DOHH2 (cell line): ENCODE data around the gene TACC2.

ENCODE experiments used
- H3F3A ChIP-seq: fragments of 200-600 bp; sonication (generic), shearing (Covaris generic); 2 replicates; pipeline ENCODE4 v1.6.0; 2016; ENCODE audit warnings: antibody characterized with exemption, mild to moderate bottlenecking; ENCODE audit not compliant: control insufficient read depth, insufficient read depth
- H3K27ac ChIP-seq: fragments of 200-600 bp; sonication (generic); 2 replicates; pipeline ENCODE4 v1.5.1; 2014; ENCODE audit warnings: low read depth, mild to moderate bottlenecking, low read length, moderate library complexity
- H3K27me3 ChIP-seq: fragments of 200-600 bp; sonication (generic); 2 replicates; pipeline ENCODE4 v1.6.1; 2014; ENCODE audit warnings: mild to moderate bottlenecking, low read length, mixed read lengths; ENCODE audit not compliant: control insufficient read depth
- H3K36me3 ChIP-seq: fragments of 200-600 bp; sonication (generic); 2 replicates; pipeline ENCODE4 v1.6.1; 2014; ENCODE audit warnings: mild to moderate bottlenecking, low read length, moderate library complexity, mixed read lengths; ENCODE audit not compliant: control insufficient read depth
- H3K4me1 ChIP-seq: fragments of 200-600 bp; sonication (generic); 2 replicates; pipeline ENCODE4 v1.6.1; 2014; ENCODE audit warnings: mild to moderate bottlenecking, low read length, mixed read lengths; ENCODE audit not compliant: control insufficient read depth
- H3K4me2 ChIP-seq: fragments of 200-600 bp; sonication (generic); 2 replicates; pipeline ENCODE4 v1.6.0; 2014; ENCODE audit warnings: mild to moderate bottlenecking, low read length, moderate library complexity
- H3K4me3 ChIP-seq: fragments of 200-600 bp; sonication (generic); 2 replicates; pipeline ENCODE4 v1.5.1; 2014; ENCODE audit warnings: mild to moderate bottlenecking, low read length, mixed read lengths
- H3K79me2 ChIP-seq: fragments of 200-600 bp; sonication (generic); 2 replicates; pipeline ENCODE4 v1.6.1; 2014; ENCODE audit warnings: mild to moderate bottlenecking, low read length, mixed read lengths; ENCODE audit not compliant: control insufficient read depth
- H3K9me2 ChIP-seq: fragments of 200-600 bp; sonication (generic); replicated peaks from 2 replicates; pipeline ENCODE4 v1.6.1; 2014; ENCODE audit warnings: mild to moderate bottlenecking, low read length, mixed read lengths; ENCODE audit not compliant: control insufficient read depth
- H3K9me3 ChIP-seq: fragments of 200-600 bp; sonication (generic); 2 replicates; pipeline ENCODE4 v1.6.1; 2014; ENCODE audit warnings: antibody characterized with exemption, low read length, mixed read lengths; ENCODE audit not compliant: control insufficient read depth, insufficient read depth
- H4K20me1 ChIP-seq: fragments of 200-600 bp; sonication (generic); 2 replicates; pipeline ENCODE4 v1.6.0; 2014; ENCODE audit warnings: low read depth, mild to moderate bottlenecking, antibody characterized with exemption, low read length, moderate library complexity; ENCODE audit not compliant: control insufficient read depth, insufficient read depth
- EZH2phosphoT487 ChIP-seq: fragments of 200-600 bp; sonication (generic); IDR thresholded peaks from 2 replicates; pipeline ENCODE4 v1.6.1; 2017; ENCODE audit warnings: borderline replicate concordance, mild to moderate bottlenecking, antibody characterized with exemption, low read length, moderate library complexity, mixed read lengths
- TF ChIP-seq, protein P1 (sequence below): fragments of 200-600 bp; sonication (generic); IDR thresholded peaks from one replicate; pipeline ENCODE4 v1.5.1; 2014; ENCODE audit warnings: antibody characterized with exemption, mild to moderate bottlenecking, low read depth, low read length; ENCODE audit not compliant: poor library complexity, severe bottlenecking

The TACC2 gene

DNA sequence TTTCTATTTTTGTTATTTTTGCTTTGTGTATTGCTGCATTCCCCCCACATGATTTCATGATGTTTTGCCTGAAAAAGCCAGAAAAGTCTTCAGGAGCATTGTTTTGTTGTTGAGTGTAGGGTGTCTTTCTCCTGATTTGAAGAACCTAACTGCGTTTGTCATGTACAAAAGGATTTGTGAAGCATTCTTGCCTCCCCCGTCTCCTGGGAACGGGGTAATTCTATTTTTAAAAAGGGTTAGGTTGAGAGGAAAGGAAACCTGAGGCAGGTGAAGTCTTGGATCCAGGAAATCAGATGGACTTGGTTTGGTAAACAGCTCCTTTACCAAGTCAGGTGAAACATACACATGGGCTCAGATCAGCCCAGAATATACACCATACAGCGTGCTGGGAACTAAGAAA lies 256.2 kb downstream of the TACC2 start:
- H3K27me3 ChIP-seq: no peaks in the 10 kb centered on the region

GRCh38 chr10:122245897-122246296 lies 256.9 kb downstream of the TACC2 start:
- Histone ChIP-seq H3K27ac (no peak overlapping the region), H3F3A (no peaks in the 10 kb centered on the region), H3K79me2 (no peaks in the 10 kb centered on the region), H3K4me2 (no peak overlapping the region), H3K9me3 (no peaks in the 10 kb centered on the region), H3K36me3 (no peaks in the 10 kb centered on the region), H4K20me1 (no peaks in the 10 kb centered on the region), H3K27me3 (no peaks in the 10 kb centered on the region), H3K9me2 (no peaks in the 10 kb centered on the region), H3K4me3 (no peak overlapping the region), H3K4me1 (no peaks in the 10 kb centered on the region)
- TF ChIP-seq, protein P1, sequence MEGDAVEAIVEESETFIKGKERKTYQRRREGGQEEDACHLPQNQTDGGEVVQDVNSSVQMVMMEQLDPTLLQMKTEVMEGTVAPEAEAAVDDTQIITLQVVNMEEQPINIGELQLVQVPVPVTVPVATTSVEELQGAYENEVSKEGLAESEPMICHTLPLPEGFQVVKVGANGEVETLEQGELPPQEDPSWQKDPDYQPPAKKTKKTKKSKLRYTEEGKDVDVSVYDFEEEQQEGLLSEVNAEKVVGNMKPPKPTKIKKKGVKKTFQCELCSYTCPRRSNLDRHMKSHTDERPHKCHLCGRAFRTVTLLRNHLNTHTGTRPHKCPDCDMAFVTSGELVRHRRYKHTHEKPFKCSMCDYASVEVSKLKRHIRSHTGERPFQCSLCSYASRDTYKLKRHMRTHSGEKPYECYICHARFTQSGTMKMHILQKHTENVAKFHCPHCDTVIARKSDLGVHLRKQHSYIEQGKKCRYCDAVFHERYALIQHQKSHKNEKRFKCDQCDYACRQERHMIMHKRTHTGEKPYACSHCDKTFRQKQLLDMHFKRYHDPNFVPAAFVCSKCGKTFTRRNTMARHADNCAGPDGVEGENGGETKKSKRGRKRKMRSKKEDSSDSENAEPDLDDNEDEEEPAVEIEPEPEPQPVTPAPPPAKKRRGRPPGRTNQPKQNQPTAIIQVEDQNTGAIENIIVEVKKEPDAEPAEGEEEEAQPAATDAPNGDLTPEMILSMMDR: no peak
- TF ChIP-seq EZH2phosphoT487: no peak

More for the DNA sequence above, 256.2 kb downstream of the TACC2 start:
- Histone ChIP-seq H3K9me3 (no peaks in the 10 kb centered on the region), H3K4me2 (no peak overlapping the region), H3K27ac (no peak overlapping the region), H3K4me3 (no peak overlapping the region), H3F3A (no peaks in the 10 kb centered on the region), H3K9me2 (no peaks in the 10 kb centered on the region), H3K79me2 (no peaks in the 10 kb centered on the region), H3K36me3 (no peaks in the 10 kb centered on the region), H3K4me1 (no peaks in the 10 kb centered on the region), H4K20me1 (no peaks in the 10 kb centered on the region)
- TF ChIP-seq, protein P1: no peak
- no peak for TF ChIP-seq EZH2phosphoT487

- Histone ChIP-seq H3K27me3 (no peaks in the 10 kb centered on the region), H3K27ac (no peak overlapping the region), H3K4me1 (no peaks in the 10 kb centered on the region), H3K9me2 (no peaks in the 10 kb centered on the region), H3K36me3 (no peaks in the 10 kb centered on the region), H3F3A (no peaks in the 10 kb centered on the region), H3K9me3 (no peaks in the 10 kb centered on the region), H3K4me3 (no peak overlapping the region), H4K20me1 (no peaks in the 10 kb centered on the region), H3K79me2 (no peaks in the 10 kb centered on the region), H3K4me2 (no peak overlapping the region)
- TF ChIP-seq, protein P1: no peak
Measured at GRCh38 chr10:122246830-122247520, 258.0 kb downstream of the TACC2 start.
